GM19468 (cell line): ENCODE measurements around the gene KIF4B.
"Not testable (repeated sequence)": the region's sequence is repeated elsewhere in the genome, so short reads cannot be mapped to it uniquely, and the experiment has no call there.

Source experiments
- ATAC-seq: cut with Tn5 transposase; IDR thresholded peaks from one replicate; pipeline ENCODE4 v1.9.1; 2021; ENCODE audit warnings: mild to moderate bottlenecking, moderate library complexity, moderate number of reproducible peaks; ENCODE audit not compliant: unreplicated experiment; ENCODE audit errors: extremely low read depth

KIF4B gene

GRCh38 chr5:155002722-155003121, 10.8 kb upstream of the KIF4B start:
- ATAC-seq, result not testable (repeated sequence)

GRCh38 chr5:155004138-155004744, 9.3 kb upstream of the KIF4B start:
- no peak for ATAC-seq

GRCh38 chr5:155006265-155006664, 7.3 kb upstream of the KIF4B start:
- ATAC-seq, result not testable (repeated sequence)

- no peak for ATAC-seq
Observed at GRCh38 chr5:155008669-155009068, 4.9 kb upstream of the KIF4B start.

GRCh38 chr5:155010881-155011280, 2.7 kb upstream of the KIF4B start:
- no peak for ATAC-seq

GRCh38 chr5:155015239-155015638, 1.7 kb downstream of the KIF4B start:
- no peak for ATAC-seq

- peak; percentile 84 for ATAC-seq
Observed at GRCh38 chr5:155017610-155018009, 4.1 kb downstream of the KIF4B start.

GRCh38 chr5:155019601-155020226, 6.2 kb downstream of the KIF4B start:
- ATAC-seq, result no peak

- ATAC-seq, result no peak
Observed at GRCh38 chr5:155021842-155022241, 8.3 kb downstream of the KIF4B start.

GRCh38 chr5:155023320-155023719, 9.8 kb downstream of the KIF4B start:
- ATAC-seq, result no peak

GRCh38 chr5:155024015-155024414, 10.5 kb downstream of the KIF4B start:
- ATAC-seq, result no peak

- ATAC-seq, result no peak
Observed at GRCh38 chr5:155025895-155026294, 12.3 kb downstream of the KIF4B start.

GRCh38 chr5:155027993-155028629, 14.6 kb downstream of the KIF4B start:
- ATAC-seq, result no peak

GRCh38 chr5:155029240-155029639, 15.7 kb downstream of the KIF4B start:
- ATAC-seq, result no peak

GRCh38 chr5:155034145-155034744, 20.7 kb downstream of the KIF4B start:
- not testable (repeated sequence) for ATAC-seq

GRCh38 chr5:155035087-155035486, 21.5 kb downstream of the KIF4B start:
- not testable (repeated sequence) for ATAC-seq

- ATAC-seq, result no peak
Observed at GRCh38 chr5:155040984-155041653, 27.6 kb downstream of the KIF4B start.

GRCh38 chr5:155044591-155044990, 31.0 kb downstream of the KIF4B start:
- no peak for ATAC-seq

- ATAC-seq, result no peak
Observed at GRCh38 chr5:155046591-155046990, 33.0 kb downstream of the KIF4B start.

GRCh38 chr5:155047818-155048217, 34.3 kb downstream of the KIF4B start:
- ATAC-seq, result no peak
